ENCODE data around the gene TBC1D10A.

- TF ChIP-seq, protein P1, sequence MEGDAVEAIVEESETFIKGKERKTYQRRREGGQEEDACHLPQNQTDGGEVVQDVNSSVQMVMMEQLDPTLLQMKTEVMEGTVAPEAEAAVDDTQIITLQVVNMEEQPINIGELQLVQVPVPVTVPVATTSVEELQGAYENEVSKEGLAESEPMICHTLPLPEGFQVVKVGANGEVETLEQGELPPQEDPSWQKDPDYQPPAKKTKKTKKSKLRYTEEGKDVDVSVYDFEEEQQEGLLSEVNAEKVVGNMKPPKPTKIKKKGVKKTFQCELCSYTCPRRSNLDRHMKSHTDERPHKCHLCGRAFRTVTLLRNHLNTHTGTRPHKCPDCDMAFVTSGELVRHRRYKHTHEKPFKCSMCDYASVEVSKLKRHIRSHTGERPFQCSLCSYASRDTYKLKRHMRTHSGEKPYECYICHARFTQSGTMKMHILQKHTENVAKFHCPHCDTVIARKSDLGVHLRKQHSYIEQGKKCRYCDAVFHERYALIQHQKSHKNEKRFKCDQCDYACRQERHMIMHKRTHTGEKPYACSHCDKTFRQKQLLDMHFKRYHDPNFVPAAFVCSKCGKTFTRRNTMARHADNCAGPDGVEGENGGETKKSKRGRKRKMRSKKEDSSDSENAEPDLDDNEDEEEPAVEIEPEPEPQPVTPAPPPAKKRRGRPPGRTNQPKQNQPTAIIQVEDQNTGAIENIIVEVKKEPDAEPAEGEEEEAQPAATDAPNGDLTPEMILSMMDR (IDR thresholded peaks at IDR 0.05), result peak; percentile 79
- no peak for TF ChIP-seq ZFX (IDR thresholded peaks at IDR 0.05; ENCODE audit: borderline replicate concordance)
Measured at GRCh38 chr22:30287648-30288418, 38.9 kb downstream of the TBC1D10A start.

All from 22Rv1 (cell line).